ENCODE measurements around the gene POFUT2.
A peak's percentile ranks its signal among the peaks of the same experiment; 100 is the strongest.
"Not testable (repeated sequence)": the region's sequence is repeated elsewhere in the genome, so short reads cannot be mapped to it uniquely, and the experiment has no call there.

POFUT2 gene

DNA sequence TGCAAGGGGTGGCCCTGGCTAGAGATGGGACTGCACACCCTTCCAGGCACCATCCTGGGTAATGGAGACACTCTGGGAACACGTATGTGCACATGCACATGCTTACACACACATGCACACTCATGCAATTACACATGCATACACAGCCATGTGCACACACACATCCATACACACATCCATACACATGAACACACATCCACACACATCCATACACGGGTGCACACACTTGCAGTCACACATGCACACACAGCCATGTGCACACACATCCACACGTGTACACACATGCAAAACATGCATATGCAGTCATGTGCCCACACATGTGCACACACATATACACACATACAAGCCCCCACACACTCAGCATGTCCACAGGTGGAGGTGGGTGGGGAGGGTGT lies 22.3 kb upstream of the POFUT2 start:
- DNase-seq (ENCODE audit: low read depth), result no peak

- DNase-seq (ENCODE audit: low read depth), result peak; percentile 67
Observed at GRCh38 chr21:45309069-45309986, 21.6 kb upstream of the POFUT2 start.

DNA sequence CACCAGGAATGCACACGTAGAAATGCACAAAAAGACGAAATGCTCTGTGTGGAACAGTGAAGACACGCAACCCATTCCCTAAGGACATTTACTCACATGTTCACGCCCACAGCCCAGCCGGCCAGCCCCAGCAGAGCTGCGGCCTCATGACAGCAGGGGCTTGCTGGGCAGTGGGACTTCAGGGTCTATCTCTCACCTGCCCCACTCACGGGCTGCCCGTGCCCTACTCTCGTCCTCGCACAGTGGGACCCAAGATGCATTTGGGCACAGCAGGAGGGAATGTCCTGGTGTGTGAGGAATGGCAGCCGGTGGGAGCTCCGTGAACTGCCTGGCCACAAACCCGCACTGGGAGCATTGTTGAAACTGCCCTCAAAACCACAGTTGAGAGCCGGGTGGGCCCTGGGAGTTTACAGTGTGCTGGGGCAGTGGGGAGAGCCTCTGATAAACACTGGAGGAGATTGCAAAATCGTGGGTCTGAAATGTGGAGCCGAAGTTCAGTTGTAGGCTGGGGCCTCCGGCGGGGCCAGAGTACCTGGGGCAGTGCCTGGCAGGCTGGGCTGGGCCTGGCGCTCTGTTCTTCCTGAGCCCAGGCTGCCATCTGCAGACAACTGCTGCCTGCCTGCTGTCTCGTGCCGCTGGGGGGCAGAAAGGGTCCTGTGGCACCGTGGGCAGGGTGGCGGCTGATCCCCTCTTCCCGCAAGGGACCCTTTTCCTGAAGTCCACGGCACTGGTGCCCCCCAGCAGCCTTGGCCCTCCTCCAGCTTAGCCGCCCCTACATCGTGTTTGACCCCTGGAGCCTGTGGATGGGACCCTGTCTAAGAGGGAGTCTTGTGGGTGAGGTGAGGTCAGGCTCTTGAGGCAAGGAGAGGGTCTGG lies 20.7 kb upstream of the POFUT2 start:
- peak; percentile 94 for DNase-seq (ENCODE audit: low read depth)

DNA sequence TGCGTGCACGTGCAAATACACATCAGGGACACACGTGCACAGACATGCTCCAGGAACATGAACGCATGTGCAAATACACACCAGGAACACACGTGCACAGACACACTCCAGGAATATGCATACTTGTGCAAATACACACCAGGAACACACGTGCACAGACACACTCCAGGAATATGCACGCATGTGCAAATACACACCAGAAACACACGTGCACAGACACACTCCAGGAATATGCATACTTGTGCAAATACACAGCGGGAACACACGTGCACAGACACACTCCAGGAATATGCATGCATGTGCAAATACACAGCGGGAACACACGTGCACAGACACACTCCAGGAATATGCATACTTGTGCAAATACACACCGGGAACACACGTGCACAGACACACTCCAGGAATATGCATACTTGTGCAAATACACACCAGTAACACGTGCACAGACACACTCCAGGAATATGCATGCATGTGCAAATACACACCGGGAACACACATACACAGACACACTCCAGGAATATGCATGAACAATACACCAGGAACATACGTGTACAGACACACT lies 20.0 kb upstream of the POFUT2 start:
- not testable (repeated sequence) for DNase-seq (ENCODE audit: low read depth)

DNA sequence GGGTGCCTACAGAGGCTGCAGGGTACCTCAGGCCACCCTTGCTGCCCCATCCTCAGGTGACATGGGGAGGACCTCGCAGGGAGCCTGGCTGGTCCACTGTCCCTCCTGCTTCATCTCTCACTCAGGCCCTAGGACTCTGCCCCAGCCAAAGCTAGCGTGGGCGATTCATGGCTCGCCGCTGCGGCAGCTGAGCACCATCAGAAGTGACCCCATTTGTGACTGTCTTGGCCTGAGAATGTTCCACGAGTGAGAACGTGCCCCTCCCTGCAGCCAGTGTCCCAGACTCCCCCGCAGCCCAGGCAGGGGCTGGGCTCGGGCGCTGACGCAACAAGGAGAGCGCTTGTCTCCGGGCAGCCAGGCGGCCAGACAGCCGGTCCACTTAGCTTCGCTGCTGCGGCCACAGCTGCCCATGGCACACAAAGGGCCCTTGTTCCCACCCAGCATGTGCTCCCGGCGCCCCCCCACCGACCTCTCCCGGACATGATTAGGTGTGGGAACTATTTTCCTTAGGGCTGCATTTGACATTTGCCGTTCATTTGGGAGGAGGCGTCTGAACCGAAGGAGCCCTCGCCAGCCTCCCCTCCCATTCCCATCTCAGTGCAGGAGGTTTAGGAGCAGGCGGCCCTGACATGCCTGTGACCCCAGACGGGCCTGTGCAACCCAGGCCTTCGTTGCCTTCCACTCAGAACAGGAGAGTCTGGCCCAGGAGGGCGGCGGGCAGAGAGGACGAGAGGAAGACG lies 19.3 kb upstream of the POFUT2 start:
- peak; percentile 78 for DNase-seq (ENCODE audit: low read depth)

DNA sequence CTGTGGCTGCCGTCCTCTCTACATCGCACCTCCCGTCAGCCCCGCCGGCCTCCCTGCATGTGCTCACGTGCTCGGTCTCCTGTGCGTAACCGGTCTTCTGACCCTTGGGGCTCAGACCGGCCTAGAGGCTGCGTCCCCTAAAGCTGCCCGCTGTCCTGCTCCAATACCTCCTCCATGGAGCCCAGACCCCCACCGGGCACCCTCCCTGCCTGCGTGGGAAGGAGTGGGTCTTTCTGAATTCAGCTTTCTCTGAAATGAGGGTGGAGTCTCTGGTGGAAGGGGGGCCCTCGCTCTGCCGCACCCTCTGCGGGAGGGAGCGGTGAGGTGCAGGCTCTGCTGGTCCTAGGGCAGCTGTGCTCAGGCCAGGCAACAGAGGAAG lies 18.7 kb upstream of the POFUT2 start:
- no peak for DNase-seq (ENCODE audit: low read depth)

- no peak for DNase-seq (ENCODE audit: low read depth)
Observed at GRCh38 chr21:45305836-45306235, 18.1 kb upstream of the POFUT2 start.

- DNase-seq (ENCODE audit: low read depth), result no peak
Observed at GRCh38 chr21:45304945-45305344, 17.2 kb upstream of the POFUT2 start.

DNA sequence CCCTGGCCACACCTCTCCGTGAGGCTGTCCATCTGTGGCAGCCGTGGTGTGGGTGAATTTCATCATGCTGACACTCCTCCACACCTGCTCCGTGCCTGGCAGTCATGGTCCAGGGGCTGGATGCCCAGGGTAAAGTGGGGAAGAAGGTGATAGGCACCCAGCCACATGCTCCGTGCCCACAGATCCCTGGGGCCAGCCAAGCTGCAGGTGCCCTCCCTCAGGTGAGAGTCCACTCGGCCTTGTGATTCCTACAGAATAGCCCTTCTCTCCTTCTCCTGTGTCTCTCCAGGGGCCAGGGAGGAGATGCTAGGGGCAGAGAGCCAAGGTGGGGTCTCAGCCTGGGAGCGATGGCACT lies 16.8 kb upstream of the POFUT2 start:
- no peak for DNase-seq (ENCODE audit: low read depth)

DNA sequence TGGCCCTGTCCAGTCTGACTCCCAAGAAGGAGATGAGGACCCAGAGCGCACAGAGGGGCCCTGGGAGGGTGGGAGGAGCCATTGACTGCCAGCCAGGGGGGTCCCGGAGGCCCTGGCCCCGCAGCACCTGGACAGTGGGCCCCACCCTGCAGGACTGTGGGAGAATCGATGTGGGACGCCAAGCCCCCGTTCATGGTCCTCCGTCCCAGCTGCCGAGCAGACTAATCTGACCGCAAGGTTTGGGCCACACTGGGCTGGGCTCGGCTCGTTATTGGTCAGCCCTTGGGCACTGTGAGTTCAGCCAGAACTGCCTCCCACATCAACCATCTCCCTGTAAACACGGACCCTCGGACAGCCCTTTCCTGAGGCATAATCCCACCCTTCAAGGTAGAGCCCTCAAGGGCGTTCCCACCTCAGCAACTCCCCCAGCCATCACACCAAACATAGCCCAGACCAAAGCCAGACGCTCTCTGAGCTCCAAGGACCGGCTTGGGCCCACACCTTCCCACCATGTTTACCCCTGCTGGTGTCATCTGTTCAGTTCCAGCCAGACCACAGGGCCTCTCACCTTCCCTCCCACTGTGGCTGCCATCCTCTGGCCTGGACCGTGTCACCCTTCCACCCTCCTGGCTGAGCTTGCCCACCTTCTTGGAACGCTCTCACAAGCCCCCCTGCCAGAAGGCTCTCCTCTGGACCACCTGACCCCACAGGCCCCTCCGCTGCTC lies 16.2 kb upstream of the POFUT2 start:
- no peak for DNase-seq (ENCODE audit: low read depth)

DNA sequence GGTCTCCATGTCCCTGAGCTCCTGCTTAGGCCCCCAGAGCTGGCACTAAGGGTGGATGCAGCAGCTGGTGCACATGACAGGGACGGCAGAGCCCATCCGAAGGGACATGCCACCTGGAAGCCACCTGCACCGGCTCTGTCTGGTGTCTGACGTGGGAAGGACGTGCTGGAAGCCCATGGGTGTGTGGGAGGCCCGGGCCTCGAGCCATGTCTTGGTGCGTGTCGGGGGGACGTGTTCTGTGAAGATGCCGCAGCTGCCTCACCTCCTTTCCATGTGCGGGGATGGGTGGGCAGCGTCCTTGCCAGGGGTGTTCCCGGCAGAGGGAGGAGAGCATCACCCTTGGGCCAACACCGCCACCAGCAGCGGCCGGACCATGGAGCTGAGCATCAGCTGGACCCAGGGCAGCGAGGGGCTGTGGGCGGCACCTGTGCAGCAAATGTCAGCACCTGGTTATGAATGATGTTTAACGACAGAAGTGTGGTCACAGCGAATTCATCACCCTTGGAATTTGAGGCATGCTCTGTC lies 15.5 kb upstream of the POFUT2 start:
- DNase-seq (ENCODE audit: low read depth), result no peak

DNA sequence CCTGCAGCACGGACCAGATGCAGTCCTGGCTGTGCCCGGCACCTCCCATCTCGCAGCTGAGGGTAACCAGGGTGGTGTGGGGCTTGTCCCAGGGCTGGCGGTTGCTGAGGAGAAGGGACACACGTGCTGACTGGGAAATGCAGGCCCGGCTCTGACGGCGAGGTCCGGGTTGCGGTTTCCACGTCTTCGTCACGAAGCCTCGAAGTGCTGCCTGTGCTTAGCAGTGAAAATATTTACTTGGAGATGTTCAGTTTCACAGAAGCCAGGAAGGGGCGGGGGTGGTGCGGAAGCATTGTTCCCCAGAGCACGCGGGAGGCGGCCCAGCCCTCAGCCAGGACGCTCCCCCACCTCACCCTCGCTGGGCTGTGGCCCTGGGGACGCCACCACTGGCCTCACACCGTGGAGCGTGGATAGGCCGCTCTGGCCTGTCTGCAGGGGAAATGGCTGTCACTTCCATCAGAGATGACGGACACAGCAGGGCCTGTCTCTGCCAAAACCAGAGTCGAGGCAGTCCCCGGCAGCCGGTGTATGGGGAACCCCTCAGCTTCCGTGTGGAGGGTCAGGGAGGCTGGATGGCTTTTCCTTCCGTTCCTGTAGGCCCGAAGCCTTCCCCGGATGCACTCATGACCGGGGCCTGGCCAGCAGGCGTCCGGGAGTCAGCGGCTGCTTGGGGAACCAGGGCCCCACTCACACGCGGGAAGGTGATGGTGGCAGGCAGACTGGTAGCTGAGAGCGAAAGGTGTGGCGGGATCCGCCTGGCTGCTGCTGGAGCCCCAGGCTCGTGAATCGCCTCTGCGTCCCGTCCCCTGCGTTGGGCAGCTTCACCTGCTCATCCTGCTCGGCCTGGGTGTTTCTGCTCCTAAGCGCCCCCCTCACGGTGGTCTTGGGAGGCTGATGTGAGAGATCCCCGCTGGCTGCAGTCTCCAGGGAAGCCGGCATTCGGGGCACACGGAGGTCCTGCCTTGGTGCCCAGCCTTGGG lies 14.7 kb upstream of the POFUT2 start:
- DNase-seq (ENCODE audit: low read depth), result peak; percentile 72

DNA sequence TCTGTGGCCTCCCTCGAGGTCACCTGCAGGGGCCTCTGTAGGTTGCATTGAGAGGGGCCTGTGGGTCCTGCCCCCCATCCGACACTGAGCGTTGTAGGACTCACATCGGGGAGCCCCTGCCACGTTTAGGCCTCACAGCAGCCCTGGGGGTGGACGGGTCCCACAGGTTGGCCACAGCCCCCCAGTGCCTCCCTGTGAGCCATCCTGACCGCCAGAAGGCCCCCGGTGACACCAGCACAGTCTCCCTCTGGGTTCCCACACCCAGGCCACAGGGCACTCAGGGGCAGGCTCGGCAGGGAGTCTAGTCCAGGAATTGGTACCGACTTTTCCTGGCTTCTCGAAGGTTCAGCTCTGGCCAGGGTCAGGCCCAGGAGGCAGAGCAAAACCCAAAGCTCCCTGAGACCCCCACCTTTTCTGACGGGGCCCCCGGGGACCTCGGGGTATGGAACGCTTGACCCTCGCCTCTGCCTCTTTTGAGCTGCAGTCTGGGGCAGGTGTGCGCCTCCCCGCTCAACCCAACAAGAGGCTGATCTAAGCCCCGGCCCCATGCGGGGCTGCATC lies 13.9 kb upstream of the POFUT2 start:
- no peak for DNase-seq (ENCODE audit: low read depth)

- DNase-seq (ENCODE audit: low read depth), result no peak
Observed at GRCh38 chr21:45300786-45301520, 13.3 kb upstream of the POFUT2 start.

GRCh38 chr21:45299864-45300785 lies 12.4 kb upstream of the POFUT2 start:
- DNase-seq (ENCODE audit: low read depth), result peak; percentile 83

DNA sequence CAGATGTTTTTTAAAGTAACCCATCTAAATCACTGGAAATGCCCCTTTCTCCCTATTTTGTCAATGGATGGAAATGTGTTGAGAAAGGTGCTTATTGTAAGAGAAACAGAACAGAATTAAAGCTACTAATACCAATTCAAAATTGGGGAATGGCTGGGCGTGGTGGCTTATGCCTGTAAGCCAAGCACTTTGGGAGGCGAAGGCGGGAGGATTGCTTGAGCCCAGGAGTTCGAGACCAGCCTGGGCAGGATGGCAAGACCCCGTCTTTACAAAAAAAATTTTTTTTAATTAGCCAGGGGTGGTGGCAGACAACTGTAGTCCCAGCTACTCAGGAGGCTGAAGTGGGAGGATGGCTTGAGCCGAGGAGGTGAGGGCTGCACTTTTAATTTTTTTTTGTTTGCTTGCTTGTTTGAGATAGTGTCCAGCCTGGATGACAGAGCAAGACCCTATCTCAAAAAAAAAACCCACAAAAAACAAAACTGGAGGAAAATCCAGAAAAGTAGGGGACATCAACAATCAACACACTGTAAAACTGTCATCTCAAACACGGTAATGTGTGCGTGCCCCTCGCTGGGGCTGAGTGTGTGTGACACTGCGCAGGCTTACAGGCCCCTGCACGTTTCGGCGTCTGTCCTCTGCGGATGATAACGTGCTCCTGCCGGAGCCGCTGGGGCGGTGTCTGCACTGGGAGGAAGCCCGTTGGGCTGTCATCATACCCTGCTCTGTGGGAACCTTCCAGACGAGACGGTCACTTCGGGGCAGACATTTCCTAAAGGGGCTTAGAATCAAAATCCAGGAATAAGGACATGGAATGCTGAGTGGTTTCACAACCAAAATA lies 11.6 kb upstream of the POFUT2 start:
- peak; percentile 68 for DNase-seq (ENCODE audit: low read depth)

DNA sequence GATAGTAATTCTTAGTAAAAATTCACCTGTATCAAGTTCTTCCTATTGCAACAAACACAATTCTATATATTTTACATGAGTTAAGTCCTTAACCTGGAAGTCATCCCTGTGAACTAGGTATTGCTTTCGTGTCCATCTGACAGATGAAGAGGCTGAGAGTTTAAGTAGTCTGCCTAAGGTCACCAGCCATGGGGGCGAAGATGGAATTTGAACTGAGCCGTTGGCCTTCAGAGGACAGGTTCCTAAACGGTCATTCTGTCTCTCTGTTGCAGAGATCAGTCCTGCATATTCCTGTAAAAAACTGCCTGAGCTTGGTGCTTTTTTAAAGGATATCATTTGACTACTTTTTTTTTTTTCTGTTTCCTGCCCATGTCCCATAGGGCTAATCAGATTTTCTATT lies 10.2 kb upstream of the POFUT2 start:
- no peak for DNase-seq (ENCODE audit: low read depth)
